Cardiac septum (tissue), 1 donor: ENCODE measurements around the gene SCN4A. TPM values are rescaled to one million over a fixed set of nuclear protein-coding genes. Genes with fewer than 3 reads are reported as not detected.

Source experiments
- DNase-seq: peaks from one replicate; pipeline ENCODE4 v3.0.0-alpha.2; 2020; ENCODE audit warnings: low spot score
- intact Hi-C: fragments of 100-400 bp; cut with DNase I; formaldehyde crosslinking; loops from one replicate; pipeline ENCODE4 v1.14.0; 2022
- total RNA-seq: library from RNA; stranded (reverse); fragmentation: NEBNext Ultra II Directional; extraction: Animal tissue kit (Norgen Biotek cat#: 25700); gene quantifications from one replicate; pipeline ENCODE4 v1.2.1, GENCODE V29; 2021
- donor health status: DM: no; HTN: no; CAD: no.

Gene SCN4A
- total RNA-seq, 1 donor from 2014 or later = 0.22 TPM

- intact Hi-C loops = no loop called here
- no peak for DNase-seq
These were observed 30.2 kb upstream of the SCN4A start for GRCh38 chr17:64002658-64003525.

- DNase-seq = no peak
These were observed 29.2 kb upstream of the SCN4A start for GRCh38 chr17:64001763-64002529.

GRCh38 chr17:64001091-64001579 is 28.4 kb upstream of the SCN4A start:
- intact Hi-C loops = no loop called here
- no peak for DNase-seq

More at GRCh38 chr17:64001763-64002529, 29.2 kb upstream of the SCN4A start:
- intact Hi-C loops = no loop called here

GRCh38 chr17:63999680-64000531 is 27.2 kb upstream of the SCN4A start:
- intact Hi-C loops = no loop called here
- no peak for DNase-seq

DNA sequence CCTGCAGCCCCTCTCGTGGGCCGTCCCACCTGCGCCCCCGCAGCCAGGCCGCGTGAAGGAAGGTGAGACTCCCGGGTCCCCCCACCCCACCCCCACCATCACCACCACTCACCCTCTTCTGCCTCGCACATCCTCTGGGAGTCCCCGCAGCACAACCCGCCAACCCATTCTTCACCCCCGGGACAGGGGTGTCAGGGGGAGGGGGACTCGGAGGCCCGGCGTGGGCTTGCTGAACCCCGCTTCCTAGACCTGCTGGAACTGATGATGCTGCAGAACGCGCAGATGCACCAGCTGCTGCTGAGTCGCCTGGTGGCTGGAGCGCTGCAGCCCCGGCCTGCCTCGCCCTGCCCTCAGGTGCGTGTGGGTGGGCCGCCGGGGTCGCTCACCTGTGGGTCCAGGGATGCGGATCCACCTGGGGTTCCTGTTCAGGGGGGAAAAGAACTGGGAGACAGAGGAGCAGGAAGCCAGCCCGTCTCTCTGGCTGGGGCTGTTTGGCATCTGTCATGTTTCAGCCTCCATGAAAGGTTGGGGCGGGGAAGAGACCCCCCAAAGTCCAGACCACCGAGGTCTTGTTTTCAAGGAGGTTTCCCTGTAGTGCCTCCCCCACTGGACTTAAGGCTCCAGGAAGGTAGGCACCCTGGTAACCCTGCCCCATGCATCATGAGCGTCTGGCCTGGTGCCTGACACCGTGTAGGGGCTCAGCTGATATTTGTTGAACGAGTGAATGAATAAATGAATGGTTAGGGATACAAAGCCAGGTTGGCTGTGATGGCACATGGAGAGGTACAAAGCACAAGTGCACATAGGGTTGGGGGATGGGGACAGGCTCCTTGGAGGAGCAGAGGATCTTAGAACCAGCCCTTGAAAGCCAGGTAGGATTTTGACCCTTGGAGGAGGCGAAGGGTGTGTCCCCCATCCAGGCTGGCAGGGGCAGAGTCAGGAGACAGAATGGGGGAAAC is 26.3 kb upstream of the SCN4A start:
- intact Hi-C loops = no loop called here
- no peak for DNase-seq

- intact Hi-C loops = no loop called here
- DNase-seq = no peak
These were observed 25.5 kb upstream of the SCN4A start, which contains the start of gene PRR29 for GRCh38 chr17:63998050-63998720. TSS of gene PRR29 (plus strand) at chr17:63998351. CDS start at chr17:63998365, 14 bp downstream.

GRCh38 chr17:63997341-63998048 is 24.8 kb upstream of the SCN4A start:
- intact Hi-C loops = no loop called here
- no peak for DNase-seq

- DNase-seq = no peak
- intact Hi-C loops = no loop called here
These were observed 23.9 kb upstream of the SCN4A start for GRCh38 chr17:63996430-63997182.

GRCh38 chr17:63995626-63996025 is 22.9 kb upstream of the SCN4A start:
- intact Hi-C loops = no loop called here
- no peak for DNase-seq

DNA sequence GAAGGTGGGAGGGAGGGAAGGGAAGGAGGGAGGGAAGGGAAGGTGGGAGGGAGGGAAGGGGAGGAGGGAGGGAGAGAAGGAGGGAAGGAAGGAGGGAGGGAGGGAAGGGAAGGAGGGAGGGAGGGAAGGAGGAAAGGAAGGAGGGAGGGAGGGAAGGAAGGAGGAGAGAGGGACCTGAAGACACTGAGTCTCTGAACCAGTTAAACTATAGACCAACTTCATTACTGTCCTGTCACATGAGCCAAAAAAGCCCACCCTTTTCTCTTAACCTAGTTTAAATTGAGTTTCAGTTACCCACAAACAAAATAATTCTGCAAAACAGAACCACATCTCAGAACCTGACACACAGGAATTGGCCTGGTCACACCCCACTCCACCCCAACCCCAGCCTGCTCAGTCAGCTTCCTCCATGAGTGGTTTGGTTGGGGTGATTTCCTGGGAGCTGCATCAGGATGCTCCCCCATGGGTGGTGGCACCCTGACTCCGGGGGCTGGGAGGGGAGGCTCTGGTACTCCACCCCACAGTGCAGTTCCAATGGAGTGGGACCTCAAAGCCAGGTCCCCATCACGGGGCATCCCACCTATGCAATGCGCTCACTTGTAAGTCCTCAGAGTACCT is 20.8 kb upstream of the SCN4A start:
- intact Hi-C loops = no loop called here
- DNase-seq = no peak

DNA sequence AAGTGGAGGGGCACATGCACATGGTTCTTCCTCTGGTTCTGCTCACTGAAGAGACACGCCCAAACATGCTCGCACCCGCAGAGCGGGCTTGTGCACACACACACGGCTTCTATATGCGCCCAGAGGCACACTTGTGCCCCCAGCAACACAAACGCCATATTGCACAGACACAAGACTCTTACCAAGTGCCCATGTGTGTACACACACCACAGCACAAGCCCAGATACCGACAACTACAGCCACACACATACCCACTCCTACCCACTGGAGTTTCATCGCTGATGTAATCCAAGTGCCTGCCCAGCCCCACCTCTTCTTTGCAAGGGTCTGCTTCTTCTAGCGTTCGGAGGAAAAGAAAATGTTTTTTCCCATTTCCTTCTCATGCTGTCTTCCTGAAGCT is 18.9 kb upstream of the SCN4A start:
- no peak for DNase-seq
- intact Hi-C loops = loop anchor here (2.0 kb wide), 1 partner anchor 73 kb away; the partner anchor contains the start of gene GH1

DNA sequence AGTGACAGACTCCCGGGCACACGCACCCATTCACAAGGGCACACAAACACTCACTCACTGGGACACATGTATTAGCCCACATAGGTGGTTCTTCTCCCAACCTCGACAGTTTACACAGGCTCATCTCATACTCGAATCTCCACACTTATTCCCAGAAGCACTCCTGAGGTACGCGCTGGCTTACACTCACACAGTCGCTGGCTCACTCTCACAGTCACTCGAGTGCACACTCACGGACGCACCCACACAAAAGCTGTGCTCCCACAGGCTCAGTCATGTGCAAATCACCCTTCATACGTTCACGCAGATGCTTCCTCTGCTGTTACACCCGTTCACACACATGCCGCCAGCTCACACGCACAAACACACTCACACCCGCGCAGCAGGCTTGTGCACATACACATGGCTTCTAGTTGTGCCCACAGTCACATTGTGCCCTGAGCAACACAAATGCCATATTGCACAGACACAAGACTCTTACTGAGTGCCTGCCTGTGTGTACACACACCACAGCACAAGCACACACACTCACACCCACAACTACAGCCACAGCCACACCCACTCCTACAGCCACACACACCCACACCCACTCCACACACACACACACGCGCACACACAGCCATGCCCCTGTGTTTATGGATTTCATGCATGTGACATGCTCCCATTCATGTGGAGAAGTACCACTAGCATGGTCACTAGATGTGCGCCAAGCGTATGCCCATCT is 17.1 kb upstream of the SCN4A start:
- no peak for DNase-seq
- intact Hi-C loops = loop anchor here (2.0 to 5.0 kb wide), 2 partner anchors 42 to 71 kb away; partner anchors contain the start of gene GH1

GRCh38 chr17:63988741-63989621 is 16.3 kb upstream of the SCN4A start:
- DNase-seq = no peak
- intact Hi-C loops = loop anchor here (5.0 kb wide), 1 partner anchor 42 kb away; no protein-coding TSS in a partner anchor

- intact Hi-C loops = loop anchor here (5.0 kb wide), 1 partner anchor 41 kb away; no protein-coding TSS in a partner anchor
- no peak for DNase-seq
These were observed 15.4 kb upstream of the SCN4A start for GRCh38 chr17:63988127-63988478.
